Stimulated activated CD8-positive, alpha-beta memory T cell treated with anti-CD3 and anti-CD28 coated beads, Interleukin-15, amount 100 ng/mL, for 48 hours (primary cell): Measurements from ENCODE around the gene SDK2.
"Not testable (repeated sequence)": the region's sequence is repeated elsewhere in the genome, so short reads cannot be mapped to it uniquely, and the experiment has no call there.

Source experiments
- DNase-seq, 2 donors: peaks; one replicate each; pipeline ENCODE4 v3.0.0-alpha.2; 2020; ENCODE audit warnings: low read depth in 2 of 2

The SDK2 gene

DNA sequence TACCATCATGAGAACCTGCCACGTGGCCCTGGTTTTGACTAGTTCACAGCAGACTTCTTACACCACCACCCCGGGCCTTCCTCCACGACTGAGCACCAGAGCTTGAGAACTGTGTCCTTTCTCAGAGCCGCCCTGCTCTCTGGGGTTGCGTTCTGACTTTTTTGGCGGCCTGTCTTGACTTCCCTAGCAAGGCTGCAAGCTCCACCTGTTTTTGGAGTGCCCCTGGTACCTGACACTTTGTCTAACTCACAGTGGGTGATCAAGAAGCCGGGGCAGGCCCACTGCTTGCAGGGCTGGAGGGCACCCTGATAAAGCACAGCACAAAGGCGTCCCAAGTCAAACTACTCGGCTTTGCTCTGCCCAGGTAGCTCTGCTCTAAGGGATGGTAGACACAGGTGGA, 154.3 kb downstream of the SDK2 start:
- DNase-seq: no peak

DNA sequence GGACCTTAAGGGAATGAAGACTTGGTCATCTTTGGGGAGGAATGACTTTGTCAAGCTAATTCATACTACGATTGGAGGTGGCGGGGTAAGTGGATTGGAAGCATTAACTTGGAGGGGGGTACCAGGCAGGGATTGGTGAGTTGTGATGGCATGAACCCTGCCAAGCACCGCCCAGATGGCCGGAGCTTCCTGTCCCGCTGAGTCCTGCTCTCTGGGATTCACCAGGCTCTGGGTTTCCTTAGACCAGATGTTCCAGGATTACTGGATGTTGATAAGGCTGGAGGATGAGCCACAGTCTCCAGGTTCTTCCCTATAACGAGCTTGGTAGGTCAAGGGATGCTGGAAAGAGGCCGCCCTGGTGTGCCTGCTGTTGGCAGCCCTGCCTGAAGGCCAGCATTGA, 154.9 kb downstream of the SDK2 start:
- no peak for DNase-seq

DNA sequence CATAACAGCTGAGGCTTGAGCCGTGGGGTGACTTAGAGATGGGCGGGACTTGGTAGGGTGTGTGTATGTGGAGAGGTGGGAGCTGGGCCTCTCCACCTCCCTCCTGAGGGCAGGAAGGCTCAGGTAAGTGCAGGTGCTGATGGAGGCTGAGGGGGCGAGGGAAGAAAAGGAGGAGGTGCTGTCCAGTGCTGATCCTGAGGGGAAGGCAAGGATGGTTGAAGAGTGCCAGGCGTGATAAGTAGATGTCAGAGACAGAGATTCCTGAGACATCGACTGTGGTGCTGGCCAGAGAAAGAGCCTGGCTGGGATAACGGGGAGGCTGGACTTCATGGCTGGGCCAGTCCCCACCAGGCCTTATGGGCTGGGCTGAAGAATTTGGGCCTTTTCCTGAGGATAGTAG, 159.1 kb downstream of the SDK2 start:
- no peak for DNase-seq

DNA sequence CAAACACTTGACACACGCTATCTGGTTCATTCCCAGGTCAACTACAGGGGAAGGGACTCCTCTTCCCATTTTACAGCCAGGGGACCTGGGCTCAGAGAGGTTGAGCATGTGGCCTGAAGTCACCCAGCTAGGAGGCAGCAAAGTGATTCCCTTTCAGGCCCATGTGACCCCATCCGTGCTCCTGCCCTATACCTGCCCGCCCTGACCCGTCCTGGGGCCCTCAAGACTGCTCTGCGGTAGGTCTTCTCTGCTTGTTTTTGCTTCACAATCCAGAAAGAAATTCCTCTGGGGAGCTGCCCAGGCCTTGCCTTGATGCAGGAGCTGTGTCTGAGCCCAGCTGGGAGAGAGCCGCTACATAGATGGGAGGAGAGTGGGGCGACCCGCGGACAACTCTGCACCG, 161.4 kb downstream of the SDK2 start:
- DNase-seq: no peak

DNA sequence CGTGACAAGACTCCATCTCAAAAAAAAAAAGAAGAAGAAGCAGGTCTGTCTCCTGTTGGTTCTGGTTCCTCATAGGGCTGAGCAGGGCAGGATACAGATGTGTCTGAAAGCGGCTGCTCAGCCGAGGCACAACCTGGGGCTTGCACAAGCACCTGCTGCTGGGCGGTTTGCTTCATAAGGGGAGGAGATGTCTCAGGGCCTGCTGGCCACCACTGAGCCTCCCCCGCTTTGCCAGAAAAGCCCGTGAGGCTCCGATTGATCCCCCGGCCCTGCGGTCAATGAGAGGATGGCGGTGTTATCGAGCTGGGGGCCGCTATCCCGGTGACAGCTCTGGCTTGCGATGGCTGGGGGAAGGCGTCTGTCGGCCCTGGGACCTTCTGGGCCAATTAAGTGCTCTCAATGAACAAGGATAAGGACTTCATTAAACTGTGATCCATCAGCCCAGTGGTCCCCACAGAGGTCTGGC, 162.0 kb downstream of the SDK2 start:
- no peak for DNase-seq

DNA sequence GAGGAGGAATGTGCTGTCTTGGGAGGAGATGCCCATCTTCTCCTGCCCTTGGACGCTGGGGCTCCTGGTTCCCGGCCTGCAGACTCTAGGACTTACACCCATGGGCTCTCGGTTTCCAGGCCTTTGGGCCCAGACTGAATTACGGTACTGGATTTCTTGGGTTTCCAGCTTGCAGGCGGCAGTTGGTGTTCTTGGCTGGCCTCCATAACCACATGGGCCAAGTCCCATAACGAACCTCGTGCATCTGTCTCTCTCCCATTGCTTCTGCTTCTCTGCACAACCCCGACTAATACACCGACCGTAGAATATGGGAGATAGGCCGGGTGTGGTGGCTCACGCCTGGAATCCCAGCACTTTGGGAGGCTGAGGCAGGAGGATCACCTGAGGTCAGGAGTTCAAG, 162.6 kb downstream of the SDK2 start:
- DNase-seq: no peak

DNA sequence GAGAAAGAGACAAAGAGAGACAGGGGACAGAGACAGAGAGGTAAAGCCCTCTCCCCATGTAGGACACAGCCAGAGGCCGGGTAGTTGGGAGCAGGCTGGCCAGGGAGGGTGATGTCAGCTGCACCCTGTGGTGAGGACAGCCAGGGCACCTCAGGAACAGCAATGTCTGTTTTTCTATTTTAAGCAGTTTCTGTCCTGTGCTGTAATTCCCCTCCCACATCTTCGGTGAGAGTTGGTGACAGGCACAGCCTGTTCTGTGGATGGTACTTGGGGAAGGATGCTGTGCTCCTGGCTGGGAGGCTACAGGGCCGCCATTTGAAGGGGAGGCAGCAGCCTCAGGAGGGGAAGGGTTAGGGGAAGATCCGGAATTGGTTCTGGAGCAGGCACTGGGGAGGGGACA, 163.5 kb downstream of the SDK2 start:
- DNase-seq: no peak

DNA sequence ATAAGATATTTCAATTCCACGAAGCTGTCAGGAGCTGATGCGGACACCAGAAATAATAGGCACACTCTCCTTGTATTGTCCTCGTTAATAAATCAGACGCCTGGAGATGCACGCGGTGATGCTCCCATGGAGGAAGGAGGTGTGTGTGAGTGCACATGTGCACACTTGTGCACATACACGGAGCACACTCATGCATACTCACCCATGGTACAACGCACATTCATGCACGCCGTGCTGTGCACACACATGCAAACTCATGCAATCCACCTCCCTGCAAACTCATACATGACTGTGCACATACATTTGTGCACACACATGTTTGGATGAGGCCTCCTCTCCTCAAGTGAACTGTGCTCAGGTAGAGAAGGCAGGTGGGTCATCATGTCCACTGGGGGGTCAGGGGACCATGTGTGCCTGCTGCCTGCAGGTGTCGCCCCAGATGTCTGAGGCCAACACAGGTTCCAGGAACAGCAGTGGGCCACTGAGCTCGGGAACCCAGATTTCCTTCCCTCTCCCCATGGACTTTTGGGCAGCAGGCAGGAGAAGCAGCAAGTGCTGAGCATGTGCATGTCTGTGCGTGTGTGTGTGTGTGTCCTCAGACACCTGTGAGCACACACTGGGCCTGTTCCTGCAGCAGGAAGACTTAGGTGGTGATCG, 165.3 kb downstream of the SDK2 start:
- DNase-seq: no peak

DNA sequence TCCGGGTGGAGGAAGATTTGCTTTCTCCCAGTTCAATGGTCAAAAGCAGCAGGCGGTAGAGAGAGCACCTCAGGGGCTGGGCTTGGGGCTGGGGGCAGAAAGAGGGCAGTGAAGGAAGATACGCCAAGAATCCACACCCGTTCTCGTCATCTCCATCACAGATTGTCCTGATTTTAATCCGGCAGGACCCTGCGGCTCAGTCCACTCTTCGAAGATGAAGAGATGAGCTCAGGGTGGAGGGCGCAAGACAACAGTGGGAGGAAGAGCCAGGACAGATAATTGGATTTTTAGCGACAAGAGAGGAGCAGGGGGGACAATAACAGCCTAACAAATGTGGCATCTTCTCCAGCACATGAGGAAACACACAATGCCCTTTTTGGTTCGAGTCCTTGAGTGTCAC, 165.9 kb downstream of the SDK2 start:
- no peak for DNase-seq

DNA sequence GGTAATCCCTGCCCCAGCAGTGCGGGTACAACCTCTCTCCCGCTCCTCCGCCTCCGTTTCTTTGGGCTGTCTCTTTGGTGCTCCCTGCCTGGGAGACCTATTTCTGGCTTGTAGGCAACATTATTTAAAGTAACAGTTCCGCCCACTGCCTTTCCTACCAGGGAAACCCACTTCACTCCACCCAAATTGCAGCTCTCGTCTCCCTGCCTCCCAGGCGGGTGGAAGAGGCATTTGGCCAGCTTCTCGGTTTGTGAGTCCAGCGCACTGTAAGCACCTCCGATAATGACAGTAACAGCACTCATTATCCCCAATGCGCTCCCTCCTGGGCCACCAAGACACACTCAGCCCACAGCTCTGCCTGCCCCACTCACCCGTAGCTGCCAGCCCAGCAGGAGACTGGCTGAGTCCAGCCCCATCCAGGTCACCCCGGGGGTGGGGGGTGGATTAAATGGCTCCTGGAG, 167.3 kb downstream of the SDK2 start:
- no peak for DNase-seq

DNA sequence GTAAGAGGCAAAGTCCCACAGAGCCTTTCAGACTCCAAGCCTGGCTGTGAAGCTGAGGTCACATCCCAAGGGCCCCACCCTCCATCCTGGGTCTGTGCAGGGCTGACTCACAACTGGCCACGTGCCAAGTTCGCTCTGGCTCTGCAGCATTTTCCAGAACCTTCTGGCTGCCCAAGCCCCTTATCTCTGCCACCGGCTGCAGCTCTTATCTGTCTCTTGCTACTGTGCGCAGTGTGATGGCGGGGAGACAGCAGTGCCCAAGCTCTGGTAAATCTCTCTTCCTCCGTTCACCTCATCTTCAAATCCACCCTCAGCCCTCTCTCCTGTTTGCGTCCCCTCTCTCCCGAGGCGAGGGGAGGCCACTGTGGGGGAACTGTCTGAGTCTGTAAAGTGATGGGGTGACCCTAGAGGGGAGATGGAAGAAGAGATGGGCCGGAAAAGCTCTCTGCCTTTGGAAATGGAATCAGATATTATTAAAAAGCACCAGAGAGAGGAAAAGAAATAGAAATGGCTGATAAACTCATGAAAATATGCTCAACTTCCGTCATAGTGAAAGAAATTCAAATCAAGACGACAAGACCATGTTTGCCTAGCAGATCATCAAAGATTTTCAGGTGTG, 169.8 kb downstream of the SDK2 start:
- no peak for DNase-seq

DNA sequence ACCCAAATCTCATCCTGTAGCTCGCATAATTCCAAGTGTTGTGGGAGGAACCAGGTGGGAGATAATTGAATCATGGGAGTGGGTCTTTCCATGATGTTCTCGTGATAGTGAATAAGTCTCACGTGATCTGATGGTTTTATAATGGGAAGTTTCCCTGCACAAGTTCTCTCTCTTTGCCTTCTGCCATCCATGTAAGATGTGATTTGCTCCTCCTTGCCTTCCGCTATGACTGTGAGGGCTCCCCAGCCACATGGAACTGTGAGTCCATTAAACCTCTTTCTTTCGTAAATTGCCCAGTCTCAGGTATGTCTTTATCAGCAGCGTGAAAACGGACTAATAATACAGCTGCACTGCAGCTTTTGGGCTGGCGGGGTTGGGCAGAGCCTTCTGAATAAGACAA, 171.5 kb downstream of the SDK2 start:
- not testable (repeated sequence) for DNase-seq

DNA sequence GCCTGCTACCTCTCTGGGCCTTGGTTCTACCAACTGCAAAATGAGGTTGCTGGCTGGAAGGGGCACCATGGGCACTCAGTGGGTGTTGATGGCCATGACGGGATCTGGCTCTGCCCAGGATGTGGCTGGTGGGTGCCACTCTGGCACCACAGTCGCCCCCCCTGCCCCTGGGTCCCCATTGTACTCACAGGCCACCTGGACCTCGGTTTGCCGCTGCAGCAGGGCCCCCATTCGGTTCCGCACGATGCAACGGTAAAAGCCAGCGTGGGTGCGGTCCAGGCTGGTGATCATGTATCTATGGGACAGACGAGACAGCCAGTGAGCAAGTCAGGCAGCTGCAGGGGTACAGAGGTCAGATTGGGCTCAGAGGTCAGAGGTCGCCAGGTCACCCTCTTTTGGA, 172.3 kb downstream of the SDK2 start:
- no peak for DNase-seq

DNA sequence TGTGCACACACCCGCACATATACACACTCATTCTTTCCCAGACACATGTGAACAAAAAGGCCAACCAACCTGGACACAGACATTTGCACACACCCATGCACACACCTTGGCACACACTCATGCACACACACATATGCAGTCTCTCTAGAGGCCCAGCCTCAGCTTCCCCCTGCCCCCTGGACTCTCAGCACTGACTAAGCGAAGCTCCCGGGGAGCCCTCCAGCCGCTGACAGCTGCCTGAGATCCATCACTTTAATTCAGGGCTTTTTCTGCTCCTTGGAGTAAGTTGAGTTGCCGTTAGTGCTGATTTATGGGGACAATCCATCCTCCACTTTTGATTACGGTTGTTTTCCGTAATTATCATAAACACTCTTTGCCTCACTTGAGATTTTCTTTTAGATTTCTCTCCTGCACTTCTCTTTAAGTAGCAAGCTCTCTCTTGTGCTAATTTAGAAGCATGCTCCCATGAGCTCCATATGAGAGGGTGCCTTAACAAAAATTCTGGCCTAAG, 173.9 kb downstream of the SDK2 start:
- no peak for DNase-seq

DNA sequence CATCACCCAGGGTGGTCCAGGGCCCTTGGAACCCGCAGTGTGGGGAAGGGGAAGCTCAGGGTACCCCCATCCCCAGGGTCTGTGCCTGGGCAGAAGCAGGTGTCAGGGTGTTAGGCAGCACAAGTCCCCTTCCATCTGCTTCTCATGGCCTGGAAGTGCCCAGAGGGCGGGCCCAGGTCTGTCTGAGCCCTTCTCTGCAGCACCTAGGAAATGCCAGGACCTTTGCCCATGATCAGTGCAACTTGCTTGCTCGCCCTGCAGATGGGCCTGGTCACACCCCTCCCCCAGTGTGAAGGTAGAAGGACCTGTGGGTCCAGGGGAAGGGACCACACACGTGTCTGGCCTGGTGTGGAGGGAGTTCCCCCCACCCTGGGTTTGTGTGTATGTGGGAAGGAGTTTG, 174.9 kb downstream of the SDK2 start:
- no peak for DNase-seq

DNA sequence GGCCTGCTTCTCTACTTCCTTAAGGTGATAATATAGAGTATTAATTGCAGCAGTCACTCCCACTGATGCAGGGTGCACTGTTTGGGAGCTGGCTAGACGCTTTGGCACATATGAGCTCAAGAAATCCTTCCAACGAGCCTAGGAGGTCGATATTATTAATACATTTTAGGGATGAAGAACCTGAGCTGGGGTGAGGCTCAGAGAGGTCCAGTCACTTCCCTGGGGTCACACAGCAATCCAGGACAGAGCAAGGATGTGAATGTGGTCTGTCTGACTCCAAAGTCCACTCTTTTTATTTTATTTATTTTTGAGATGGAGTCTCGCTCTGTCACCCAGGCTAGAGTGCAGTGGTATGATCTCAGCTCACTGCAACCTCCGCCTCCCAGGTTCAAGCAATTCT, 176.0 kb downstream of the SDK2 start:
- DNase-seq: no peak

DNA sequence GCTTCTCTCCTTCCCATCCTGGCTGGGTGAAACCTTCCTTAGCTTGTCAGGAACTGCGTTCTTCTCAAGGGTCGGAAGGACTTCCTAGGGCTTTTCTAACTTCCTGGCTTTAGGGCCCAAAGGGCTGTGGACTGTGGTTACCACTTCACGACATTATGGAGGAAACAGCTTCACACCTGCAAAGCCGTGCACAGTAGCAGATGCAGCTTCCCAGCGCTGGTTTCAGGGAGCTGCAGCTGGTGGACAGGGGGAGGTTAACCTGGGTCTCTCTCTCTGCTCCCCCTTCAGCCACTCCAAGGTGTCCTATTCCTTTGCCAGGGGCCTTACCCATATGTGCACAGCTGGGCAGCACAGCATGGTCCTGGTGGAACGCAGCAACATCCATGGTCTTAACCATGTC, 176.6 kb downstream of the SDK2 start:
- DNase-seq: no peak

DNA sequence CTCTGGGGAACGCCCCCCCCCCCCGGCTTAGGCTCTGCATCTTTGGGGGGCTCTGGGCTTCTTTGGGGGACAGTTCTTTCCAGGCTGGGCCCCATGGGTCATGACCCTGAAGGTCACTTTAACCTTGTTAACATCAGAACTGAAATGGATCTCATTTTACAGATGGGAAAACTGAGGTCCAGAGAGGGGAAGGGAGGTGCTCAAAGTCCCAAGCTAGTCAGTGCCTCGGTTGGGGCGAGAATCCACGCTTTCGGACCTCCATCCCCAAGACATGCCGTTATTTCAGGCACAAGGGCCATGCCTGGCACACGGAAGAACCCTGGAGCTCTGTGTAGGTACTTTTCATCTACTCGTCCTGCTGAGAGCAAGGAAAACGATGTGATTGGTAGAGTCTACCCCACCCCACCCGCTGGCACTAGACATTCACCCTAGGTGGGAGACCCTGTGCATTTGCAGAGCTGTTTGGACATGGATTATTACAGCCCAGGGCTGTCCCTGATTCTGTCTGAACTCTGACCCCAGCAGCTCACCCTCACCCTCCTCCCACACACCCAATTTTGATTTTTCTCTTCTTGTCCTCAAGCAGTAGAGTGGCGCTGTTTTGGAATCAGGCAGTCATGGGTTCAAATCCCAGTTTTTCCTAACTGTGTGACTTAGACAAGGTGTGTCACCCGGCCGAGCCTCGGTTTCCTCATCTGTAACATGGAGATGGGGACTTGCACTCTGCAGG, 177.4 kb downstream of the SDK2 start:
- no peak for DNase-seq

DNA sequence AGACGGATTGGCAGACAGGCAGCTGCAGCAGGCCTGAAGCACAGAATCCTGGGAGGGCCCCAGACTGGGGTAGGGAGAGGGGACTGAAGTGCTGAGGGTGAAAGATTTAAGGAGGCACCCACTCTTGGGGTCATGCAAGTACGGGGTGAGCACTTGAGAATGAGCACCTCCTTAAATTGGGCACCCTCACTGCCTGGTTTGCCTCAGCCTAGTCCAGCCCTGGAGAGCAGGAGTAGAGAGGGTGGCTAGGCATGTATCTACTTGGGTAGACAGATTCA, 178.4 kb downstream of the SDK2 start:
- DNase-seq: no peak

DNA sequence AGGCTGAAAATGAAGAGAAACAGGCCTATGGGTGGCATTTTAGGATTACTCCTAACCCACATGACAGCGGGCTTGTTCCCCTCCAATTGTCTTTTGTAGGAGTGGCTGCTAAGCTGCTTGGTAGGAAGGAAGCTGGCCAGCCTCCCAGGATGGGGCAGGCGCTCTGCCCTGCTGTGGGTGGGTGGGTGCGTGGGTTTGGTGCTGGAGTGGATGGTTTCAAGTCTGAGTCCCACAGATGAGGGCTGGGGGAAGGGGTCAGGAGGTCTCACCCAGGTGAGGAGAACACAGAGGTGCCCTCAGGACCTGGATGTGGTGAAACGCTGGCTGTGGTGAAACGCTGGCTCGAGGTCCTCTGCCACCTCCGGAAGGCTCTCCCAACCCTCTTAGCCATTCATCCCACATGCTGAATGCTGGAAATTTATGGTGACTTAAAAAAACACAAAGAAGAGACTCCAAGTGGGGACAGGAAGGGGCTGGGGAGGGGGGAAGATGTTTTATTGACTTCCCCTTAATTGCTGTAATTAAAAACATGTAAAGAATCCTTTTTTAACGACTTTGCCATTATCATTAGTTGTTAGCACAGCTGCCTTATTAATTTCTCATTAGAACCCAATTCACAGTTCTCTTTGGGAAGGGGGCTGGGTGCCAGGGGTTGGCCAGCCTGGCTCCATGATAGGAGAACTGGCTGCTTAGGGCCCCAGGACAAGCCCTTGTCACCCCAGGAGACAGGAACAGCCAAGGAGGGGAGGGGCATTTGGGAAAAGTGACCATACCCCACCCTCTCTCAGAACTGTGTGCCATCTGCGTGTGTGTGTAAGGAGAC, 178.9 kb downstream of the SDK2 start:
- no peak for DNase-seq

DNA sequence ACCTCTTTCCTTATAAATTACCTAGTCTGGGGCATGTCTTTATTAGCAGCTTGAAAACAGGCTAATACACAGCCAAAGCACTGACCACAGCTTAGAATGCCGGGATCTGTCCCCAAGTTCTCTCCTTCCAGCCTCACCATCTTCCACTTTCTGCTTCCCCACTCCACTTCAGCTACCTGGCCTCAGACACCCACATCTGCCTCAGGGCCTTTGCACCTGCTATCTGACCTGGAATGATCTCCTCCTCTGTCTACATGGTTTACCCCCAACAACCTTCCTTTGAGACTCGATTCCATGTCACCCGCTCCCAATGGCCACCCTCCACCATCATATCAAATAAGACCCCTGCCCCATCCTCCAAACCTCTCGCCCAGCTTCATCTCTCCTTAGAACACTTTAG, 179.8 kb downstream of the SDK2 start:
- no peak for DNase-seq

DNA sequence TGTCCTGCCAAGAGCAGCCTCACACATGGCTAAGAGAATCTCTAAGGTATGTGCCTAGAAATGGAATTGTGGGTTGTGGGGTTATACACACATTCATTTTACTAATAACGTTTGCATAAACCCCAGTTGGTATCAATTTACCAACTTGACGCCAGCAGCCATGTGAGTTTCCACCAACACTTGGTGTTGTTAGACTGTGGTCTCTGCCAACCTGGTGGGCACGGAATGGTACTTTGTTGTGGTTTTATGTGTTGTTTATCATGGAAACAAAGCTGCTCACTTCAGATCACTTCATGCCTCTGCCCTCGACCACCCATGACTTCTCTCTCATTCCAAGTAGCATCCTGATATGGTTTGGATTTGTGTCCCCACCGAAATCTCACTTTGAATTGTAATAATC, 180.4 kb downstream of the SDK2 start:
- no peak for DNase-seq
